ENCODE measurements around the gene ROBO1.
"Not testable (repeated sequence)": the region's sequence is repeated elsewhere in the genome, so short reads cannot be mapped to it uniquely, and the experiment has no call there.

The ROBO1 gene

DNA sequence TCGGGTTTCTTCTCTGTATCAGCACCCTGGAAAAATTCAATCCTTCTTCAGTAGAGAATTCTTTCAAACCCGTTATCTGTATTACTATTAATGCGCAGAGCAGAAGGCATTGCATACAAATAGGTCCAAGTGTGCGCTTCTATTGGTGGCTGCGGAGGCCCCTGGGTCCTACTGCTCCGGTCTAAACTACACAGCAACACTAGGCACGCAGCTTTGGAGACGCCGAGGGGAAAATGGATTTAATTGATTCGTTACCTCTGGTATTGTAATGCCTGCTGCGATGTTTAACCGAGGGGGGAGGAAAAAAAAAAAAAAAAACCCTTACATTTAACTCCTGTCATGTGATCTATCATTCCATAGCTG, at the start of gene ROBO1:
ROBO1 (minus strand) TSS at position 94 of the 363 bp plus-strand sequence.
- no peak for DNase-seq (ENCODE audit: low read depth)

DNA sequence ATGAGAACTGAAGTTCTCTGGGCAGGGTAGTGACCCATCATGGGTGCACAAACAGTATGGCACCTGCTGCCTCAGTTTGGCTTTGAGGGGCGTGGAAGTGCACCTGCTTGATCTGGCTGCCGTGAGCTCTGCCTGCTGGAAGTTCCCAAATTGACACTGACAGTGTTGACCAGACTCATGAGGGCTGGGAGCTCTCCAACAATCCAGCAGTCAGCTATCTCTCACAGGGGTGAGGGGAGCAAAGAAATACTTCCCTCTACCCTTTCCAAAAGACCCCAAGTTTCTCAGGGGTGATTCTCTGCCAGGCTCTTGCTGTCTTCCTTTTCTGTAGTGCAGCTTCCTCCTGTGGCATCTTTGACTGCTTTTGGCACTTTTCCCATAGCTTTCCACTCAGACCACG, 49.4 kb upstream of the ROBO1 start:
- DNase-seq (ENCODE audit: low read depth): no peak

DNA sequence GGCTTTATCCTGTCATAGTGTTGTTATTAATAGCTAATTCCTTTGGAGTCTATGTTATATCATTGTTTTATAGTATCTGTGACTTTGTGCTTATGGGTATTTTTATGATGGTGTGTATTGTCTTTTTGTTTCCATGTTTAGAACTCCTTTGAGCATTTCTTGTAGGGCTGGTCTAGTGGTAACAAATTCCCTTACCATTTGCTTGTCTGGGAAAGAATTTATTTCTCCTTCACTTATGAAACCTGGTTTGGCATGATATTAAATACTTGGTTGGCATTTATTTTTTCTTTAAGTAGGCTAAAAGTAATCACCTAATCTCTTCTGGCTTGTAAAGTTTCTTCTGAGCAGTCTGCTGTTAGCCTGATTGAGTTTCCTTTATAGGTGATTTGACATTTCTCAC, 47.7 kb upstream of the ROBO1 start:
- DNase-seq (ENCODE audit: low read depth): no peak

DNA sequence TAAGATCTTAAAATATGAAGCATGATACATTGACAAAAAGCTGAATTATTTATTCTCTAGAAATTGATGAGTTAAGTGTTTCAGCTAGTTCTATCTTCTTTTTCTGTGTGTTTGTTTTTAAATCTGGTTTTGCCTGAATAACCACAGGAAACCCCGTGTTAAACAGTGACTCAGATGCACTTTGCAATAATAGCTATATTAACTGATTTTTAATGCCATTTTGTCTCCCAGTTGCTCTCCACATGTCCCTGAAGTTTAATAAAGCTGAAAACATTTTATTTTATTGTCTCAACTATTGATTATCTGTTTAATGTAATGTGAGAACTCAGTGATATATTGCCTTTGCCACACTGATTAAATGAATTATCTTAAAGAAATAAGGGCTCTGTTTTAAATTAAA, 42.8 kb upstream of the ROBO1 start:
- DNase-seq (ENCODE audit: low read depth): no peak

DNA sequence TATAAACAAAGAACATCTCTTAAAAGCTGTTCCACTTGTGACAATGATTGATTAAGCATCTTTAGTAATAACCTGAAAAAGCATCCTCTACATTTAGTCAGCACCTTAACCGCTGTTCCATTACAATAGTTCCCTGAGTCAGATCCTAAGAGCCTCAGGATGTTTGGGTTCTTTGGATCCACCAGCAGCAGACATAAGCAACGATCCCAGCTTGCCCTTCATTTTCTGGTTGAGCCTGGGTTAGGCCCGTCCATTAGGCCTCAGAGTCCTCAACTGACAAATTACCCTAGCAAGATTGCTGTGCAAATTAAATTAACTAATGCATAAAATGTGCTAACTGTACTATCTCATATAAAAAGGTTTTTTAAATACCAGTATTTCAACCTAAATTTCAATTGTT, 42.3 kb upstream of the ROBO1 start:
- no peak for DNase-seq (ENCODE audit: low read depth)

DNA sequence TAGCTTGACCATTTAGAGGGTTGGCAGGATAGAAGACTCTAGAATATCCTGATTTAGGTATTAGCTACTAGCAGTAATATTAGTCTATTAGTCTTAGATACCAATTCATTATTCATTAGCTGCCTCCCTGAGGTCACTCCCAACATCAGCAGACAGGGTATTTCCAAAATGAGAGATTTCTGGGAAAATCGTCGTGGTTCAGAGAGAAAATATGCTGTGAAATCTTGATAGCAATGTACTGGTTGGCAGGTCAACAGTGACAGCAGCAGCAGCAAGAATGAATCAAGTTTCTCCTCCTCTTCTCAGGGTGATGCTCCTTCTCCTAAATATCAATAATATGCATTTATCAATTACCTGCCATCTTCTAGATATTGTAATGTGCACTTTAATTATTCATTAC, 41.3 kb upstream of the ROBO1 start:
- no peak for DNase-seq (ENCODE audit: low read depth)

DNA sequence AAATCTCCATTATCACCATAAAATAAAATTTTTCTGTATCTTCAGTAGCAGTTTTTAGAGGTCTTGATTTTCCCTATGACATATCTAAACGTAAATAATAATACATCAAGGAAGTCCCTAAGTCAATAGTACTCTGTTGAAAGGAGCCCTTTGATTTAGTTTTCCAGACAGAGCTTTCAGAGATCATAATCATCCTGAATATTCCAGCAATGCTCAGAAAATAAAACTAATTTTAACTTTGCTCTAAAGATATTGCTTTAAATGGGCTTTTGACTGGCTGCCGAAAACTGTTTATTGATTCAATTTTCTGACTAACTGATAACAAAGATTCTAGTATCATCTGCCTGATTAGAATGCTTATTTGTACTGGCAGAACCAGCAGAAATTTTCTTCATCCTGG, 40.7 kb upstream of the ROBO1 start:
- no peak for DNase-seq (ENCODE audit: low read depth)

DNA sequence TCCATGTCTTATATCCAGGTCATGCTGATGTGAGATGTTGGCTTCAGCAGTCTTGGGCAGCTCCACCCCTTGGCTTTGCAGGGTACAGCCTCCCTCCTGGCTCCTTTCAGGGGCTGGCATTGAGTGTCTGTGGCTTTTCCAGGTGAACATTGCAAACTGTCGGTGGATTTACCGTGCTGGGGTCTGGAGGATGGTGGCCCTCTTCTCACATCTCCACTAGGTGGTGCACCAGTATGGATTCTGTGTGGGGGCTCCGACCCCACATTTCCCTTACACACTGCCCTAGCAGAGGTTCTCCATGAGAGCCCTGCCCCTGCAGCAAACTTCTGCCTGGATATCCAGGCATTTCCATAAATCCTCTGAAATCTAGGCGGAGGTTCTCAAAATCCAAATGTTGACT, 22.4 kb upstream of the ROBO1 start:
- DNase-seq (ENCODE audit: low read depth): not testable (repeated sequence)

DNA sequence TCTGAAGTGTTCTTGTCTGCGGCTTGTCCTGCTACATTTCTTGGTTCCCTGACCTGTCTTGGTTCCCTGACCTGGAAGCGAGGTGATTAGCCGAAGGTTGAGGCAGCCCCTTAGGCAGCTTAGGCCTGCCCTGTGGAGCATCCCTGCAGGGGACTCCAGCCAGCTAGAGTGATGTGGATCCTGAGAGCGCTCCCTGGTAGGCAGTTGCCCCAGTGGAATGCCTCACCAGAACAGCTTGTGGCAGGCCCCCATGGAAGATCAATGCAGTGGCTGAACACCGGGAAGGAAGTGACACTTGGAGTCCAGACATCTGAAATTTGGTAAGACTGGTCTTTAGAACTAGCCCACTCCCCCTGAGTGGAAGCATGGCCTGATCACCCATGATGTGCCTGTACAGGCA, 5.5 kb upstream of the ROBO1 start:
- no peak for DNase-seq (ENCODE audit: low read depth)

DNA sequence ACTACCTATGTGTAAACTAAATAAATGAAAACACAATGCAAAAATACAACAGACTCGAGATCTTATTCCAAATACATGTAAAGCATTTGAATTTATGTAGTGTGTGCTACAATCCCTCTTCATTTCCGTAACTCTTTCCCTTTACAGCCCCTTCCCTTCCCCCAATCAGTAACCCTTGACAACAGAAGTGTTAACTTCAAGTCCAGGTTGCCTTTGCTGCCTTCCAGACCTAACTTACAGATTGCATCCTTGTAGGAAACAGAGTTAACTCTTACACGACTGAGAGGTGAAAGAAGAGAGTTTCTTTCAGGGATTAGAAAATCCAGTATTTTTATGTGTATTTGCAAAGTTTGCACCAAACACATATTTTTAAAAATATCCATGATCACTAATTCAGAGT, 1.4 kb upstream of the ROBO1 start:
- no peak for DNase-seq (ENCODE audit: low read depth)

DNA sequence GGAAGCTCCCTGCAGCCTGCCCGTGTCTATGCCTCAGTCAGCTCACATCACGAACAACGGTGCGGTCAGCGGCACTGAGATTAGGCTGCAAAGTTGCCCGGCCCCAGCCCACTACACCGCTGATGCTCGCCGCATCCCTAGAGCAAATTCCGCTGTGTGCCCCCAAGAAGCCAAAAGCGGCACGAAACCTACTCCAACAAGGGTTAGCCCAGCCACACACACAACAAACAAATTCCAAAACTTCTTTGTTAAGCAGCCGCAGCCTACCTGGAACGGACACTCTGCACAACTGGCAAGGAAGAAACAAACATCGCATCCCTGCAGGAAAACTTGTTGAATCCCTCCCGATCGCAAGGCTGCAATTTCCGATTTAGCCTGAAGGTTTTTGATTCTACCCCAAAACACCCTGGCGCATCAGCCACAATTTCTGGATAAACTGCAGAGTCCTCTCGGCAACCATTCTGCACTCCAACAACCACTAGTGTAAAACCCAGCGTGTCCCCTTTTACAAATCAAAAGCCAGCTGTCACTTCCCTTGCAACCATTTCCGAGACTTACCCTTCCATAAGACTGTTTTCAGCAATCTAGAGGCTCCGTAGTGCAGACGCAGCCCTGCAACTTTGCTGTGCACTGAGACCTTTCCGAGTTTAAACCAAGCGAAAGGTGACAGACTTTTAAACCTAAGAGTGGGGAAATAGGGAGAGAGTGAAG, 449 bp downstream of the ROBO1 start:
- no peak for DNase-seq (ENCODE audit: low read depth)

DNA sequence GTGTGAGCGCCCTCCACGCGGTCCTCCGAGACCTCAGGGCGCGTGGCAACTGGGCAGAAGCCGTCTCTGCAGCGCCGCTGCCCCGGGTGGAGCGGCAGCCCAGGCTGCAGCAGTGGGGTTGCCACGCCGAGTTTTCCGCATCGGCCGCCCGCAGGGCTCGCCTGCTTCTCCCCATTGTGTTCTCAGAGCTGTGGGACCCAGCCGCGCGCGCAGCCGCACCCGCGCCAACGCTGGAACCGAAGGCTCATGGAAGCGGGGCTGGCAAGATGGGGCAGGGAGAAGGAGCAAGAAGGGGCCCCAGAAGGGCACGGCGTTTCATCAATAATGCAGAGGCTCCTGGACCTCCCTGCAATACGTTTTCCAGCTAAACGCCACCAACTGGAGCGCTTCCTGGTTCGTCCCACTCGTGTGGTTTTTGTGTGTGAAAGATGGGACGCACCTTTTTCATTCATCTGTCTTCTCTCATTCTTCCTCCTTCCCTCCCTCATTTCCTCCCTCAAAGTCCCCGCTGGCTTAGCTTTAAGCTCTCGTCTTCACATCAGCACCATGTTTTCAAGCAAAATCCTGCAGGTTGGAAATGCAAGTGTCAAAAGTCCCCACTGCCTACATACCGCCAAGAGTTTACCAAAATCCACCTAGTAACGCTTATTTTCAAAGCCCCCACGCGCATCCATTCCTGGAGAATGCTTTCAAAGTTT, 1.2 kb downstream of the ROBO1 start:
- no peak for DNase-seq (ENCODE audit: low read depth)

DNA sequence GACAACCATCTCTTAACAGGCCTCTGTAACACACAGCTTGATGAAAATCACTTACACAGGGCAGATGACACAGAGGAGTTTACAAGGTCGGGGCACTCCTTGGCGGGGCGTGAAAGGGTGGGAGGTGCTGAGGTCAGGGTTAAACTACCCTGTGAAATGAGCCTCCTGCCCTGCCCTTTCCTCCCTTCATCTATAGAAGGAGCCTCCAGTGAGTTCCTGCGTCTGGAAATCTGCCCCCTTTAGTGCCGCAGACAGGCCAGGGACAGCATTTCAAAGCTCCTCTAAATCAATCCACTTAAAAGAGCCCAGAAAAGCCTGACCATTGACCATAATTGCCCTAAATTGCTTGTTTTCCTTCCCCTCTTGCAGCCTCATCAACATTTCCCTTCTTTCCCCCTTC, 1.9 kb downstream of the ROBO1 start:
- no peak for DNase-seq (ENCODE audit: low read depth)

DNA sequence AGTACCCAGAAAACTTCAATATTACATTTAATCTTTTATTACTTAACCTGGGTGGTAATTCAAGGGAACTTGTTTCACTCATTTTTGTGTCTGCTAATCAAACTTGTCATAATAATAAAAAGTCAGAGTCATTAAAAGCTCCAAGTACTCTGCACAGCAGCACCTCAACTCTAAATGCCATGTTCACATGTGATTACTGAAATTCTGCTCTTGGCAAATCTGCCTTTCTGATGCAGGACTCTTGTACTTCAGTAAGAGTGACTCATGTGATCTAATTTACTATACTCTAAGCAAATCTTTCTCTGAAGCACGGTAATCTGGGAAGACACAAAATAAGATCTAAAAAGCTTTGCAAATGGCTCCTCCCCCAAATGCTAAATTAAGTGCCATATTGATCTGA, 6.4 kb downstream of the ROBO1 start:
- DNase-seq (ENCODE audit: low read depth): no peak

DNA sequence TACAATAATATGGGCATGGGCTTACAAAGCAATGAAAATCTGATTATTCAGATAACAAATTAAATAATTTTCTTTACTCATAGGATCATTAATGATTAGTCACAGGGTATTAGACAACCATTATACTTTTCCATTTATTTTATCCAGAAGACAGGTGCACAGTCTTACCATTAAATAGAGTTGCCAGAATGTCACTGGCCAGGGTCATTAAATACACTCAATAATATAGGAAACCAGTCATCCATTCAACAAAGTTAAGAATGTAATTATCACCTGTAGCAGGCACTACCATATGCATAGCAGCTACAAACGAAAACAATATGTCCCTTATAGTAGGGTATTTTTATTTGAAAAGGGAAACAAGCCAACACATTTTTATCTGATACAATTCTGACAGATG, 16.1 kb downstream of the ROBO1 start:
- no peak for DNase-seq (ENCODE audit: low read depth)

DNA sequence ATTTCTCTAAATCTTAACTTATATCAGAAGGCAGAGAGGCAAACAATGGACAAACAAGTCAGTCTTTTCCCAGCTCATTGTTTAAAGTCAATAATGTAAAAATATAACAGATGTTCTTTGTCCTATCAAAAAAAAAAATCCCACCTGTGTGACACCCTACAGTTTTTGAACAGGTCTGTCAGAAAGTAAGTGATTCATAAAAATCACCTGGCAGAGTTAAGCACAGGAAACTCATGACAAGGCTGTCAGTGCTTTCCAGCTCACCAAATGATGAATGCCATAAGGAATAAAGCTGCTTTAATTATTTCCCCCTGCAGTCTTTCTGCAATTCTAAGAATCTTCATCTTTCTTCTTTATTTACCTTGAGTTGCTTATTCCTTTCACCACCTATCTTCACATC, 30.3 kb downstream of the ROBO1 start:
- no peak for DNase-seq (ENCODE audit: low read depth)

DNA sequence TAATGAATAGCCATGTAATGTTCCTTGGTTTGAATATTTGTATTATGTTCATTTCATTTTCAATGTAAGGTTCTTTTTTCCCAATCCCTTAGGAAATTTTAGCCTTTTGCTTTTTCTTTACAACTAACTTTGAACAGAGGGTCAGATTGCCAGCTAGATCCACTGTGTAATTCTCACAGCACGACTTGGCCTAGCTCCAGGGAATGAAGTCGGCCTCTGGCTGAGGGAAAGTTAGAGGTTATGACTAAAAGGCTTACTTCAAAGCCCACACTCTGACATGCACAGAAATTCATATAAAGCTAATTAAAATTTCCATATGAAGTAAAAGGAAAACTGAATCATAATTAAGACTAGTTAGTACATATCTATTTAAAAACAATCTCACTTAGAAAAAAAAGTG, 38.7 kb downstream of the ROBO1 start:
- DNase-seq (ENCODE audit: low read depth): no peak

DNA sequence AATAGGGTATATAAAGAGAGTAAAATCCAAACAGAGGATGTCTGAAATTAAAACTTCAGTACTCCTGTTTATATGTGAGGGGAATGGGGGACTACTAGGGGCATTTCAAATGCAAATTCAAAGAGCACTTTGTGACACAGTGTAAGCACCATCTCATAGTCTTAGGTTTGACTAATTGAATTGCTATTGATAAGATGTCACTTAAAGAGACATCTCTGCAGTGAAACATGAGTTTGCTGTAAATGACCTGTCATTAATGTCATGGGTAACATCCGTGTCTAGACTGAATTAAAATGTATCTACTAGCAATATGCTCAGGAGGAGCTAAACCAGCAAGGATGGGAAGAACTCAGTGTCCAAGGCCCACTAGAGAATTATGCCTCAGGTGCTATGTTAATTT, 41.0 kb downstream of the ROBO1 start:
- DNase-seq (ENCODE audit: low read depth): no peak

DNA sequence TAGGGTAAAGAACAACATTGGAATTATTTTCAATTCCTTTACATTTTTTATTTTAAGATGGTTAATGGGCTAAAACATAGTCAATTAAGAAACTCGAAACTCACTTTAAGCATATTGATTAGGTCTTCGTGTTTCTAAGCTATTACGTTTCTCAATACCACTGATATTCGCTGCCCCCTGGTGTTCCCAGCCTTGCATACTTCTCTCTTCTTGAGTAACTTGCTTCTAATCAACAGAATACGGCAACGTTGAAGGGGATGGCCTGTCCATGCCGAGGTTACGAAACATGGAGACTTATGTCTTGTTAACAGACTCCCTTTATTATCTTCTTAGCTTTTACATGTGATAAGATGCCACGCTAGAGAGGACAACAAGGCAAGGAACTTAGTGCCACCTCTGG, 43.6 kb downstream of the ROBO1 start:
- DNase-seq (ENCODE audit: low read depth): no peak

DNA sequence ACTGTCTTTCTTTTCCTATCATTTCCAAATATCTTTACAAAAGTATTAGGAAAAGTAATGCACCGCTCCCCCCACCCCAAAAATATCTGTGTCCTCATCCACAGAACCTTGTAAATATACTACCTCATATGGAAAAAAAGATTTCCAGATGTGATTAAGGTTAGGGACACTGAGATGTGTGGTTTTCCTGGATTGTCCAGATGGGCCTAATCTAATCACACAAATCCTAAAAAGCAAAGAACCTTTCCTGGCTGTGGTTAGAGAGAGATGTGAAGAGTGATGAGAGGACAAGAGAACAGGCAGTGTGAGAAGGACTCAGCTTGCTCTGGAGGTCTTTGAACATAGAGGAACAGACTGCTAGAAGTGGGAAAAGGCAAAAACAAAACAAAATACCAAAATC, 77.7 kb downstream of the ROBO1 start:
- DNase-seq (ENCODE audit: low read depth): no peak

DNA sequence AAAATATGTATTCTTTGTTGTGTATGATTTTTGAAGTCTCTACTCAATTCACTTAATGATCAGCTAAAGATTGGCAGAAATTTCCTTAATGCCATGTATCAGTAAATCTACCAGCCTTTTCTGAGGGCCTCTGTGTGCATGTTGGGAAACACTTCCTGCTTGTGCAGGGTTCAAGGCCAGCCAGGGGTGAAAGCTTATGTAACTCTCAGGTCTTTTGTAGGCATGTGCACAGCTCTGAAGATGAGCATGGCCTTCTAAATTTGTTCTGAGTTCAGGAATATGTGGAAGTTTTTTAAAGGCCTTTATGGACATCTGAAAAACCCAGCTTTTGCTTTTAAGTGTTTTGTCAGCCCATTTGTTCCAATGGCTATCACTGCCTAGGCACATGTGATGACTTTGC, 82.7 kb downstream of the ROBO1 start:
- DNase-seq (ENCODE audit: low read depth): no peak

DNA sequence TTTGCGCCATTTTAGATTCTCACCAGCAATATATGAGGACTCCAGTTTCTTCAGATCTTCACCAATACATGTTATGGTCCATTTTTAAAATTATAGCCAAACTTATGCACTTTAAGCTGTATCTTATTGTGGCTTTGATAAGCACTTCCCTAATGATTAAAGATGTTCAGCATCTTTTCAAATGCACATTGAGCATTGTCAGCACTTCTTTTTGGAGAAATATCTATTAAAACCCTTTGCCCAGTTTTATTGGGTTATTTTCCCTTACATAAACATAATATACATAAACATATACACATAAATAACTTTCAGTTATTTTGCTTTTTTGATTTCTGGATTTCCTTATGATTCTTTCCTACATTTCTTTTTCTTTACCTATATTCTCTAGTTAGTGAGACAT, 83.8 kb downstream of the ROBO1 start:
- no peak for DNase-seq (ENCODE audit: low read depth)

DNA sequence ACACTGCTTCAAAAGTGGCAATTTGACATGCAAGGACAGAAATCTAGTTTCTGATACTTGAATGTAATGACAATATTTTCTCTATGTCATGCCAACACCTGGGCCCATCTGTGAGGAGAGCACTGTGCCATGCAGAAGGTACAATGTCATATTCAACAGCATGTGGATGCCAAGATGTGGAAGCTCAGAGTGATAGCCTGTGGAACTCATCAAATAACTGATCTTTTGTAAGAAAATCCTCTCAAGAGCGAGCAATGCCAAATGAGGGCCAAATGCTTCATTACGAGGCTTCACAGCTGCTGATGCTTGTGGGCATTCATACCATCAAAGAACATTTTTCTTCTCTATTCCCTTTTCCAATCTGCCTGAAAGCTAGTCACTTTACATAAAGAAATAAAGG, 95.1 kb downstream of the ROBO1 start:
- no peak for DNase-seq (ENCODE audit: low read depth)

DNA sequence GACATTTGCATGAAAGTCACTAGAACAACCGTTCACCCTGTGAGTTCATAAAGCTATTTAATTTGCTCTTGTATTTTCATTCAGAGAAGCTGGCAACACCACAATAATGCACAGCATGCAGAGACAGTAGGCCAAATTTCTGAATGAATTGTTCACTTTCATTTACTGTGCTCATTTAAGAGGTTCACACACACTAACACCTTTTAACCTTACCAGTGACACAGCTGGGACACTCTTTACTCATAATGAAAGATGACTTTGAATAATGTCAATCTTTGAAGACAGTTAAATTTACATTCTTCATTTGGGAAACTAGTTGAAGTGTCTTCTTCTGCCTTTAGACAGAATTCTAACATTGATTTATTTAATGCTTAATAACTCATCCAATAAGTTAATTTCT, 95.7 kb downstream of the ROBO1 start:
- DNase-seq (ENCODE audit: low read depth): no peak
